Nephron progenitor cell (in vitro differentiated cells): ENCODE measurements around the gene SORL1.

Source experiments
- DNase-seq: peaks from one replicate; pipeline ENCODE4 v3.0.0; 2021
- H3K27ac Mint-ChIP-seq: 2 replicates; pipeline ENCODE4 v1.8.0; 2021; ENCODE audit warnings: mild to moderate bottlenecking, moderate library complexity, mixed read lengths
- H3K27me3 Mint-ChIP-seq: 2 replicates; pipeline ENCODE4 v1.8.0; 2021; ENCODE audit warnings: mild to moderate bottlenecking, low read depth, mixed read lengths; ENCODE audit not compliant: poor library complexity
- H3K36me3 Mint-ChIP-seq: 2 replicates; pipeline ENCODE4 v1.8.0; 2021; ENCODE audit warnings: low read depth, mixed read lengths
- H3K4me1 Mint-ChIP-seq: 2 replicates; pipeline ENCODE4 v1.8.0; 2021; ENCODE audit warnings: mixed read lengths
- H3K4me3 Mint-ChIP-seq: 2 replicates; pipeline ENCODE4 v1.8.0; 2021; ENCODE audit warnings: mild to moderate bottlenecking, moderate library complexity, mixed read lengths
- H3K9me3 Mint-ChIP-seq: 2 replicates; pipeline ENCODE4 v1.8.0; 2021; ENCODE audit warnings: mild to moderate bottlenecking, moderate library complexity, mixed read lengths
- TF ChIP-seq, protein P1 (sequence below): fragments of 200-600 bp; sonication (generic); IDR thresholded peaks from 2 replicates; pipeline ENCODE4 v1.5.0; 2021; ENCODE audit warnings: antibody characterized with exemption

Gene SORL1

DNA sequence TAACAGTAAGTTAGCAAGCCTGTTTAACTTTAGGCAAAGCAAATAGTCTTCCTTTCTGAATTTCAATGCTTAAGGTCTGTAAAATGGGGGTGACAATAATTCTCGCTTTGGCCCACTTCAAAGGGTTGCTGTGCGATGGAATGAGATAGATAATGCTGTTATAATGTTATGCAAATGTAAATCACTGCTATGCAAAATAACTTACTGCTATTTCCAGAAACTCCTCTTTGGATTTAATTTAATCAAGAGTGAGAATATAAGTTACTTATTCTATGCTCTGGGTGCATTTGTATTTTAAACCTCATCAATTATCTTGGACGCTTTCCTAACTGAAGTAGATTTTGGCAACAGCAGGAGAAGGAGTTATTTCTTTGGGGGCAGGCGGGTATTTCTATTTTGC lies 4.1 kb upstream of the SORL1 start:
- Mint-ChIP-seq H3K27me3 (peaks cover 7% of the 10 kb centered on the region), H3K9me3 (peaks cover 8% of the 10 kb centered on the region), H3K4me3 (no peak overlapping the region), H3K27ac (no peak overlapping the region), H3K36me3 (no peaks in the 10 kb centered on the region), H3K4me1 (peaks cover 61% of the 10 kb centered on the region)
- TF ChIP-seq, protein P1, sequence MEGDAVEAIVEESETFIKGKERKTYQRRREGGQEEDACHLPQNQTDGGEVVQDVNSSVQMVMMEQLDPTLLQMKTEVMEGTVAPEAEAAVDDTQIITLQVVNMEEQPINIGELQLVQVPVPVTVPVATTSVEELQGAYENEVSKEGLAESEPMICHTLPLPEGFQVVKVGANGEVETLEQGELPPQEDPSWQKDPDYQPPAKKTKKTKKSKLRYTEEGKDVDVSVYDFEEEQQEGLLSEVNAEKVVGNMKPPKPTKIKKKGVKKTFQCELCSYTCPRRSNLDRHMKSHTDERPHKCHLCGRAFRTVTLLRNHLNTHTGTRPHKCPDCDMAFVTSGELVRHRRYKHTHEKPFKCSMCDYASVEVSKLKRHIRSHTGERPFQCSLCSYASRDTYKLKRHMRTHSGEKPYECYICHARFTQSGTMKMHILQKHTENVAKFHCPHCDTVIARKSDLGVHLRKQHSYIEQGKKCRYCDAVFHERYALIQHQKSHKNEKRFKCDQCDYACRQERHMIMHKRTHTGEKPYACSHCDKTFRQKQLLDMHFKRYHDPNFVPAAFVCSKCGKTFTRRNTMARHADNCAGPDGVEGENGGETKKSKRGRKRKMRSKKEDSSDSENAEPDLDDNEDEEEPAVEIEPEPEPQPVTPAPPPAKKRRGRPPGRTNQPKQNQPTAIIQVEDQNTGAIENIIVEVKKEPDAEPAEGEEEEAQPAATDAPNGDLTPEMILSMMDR = no peak
- no peak for DNase-seq

DNA sequence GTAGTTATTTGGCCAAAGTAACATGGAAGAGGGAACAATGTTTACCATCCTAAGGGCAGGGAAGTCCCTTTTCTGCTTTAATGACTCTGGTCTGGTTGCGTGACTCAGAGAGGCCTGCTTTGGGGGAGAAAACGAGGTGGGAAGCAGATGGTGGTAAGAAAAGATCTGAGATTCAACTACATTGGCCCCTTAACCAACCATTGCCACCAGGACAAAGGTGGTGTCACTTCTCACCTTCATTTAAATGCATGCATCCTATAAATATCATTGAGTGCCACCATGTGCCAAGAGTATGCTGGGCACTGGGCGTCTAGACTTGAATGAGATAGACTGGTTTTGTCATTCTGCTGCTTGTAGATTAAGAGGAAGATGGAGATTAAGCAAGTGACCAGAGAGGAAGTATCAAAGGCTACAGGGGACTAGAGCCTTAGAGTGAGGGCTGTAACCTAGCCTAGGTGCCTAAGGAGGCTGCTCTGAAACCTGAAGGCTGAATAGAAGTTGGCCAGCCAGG lies 3.6 kb upstream of the SORL1 start:
- peaks cover 8% of the 10 kb centered on the region for H3K9me3 Mint-ChIP-seq
- peaks cover 66% of the 10 kb centered on the region for H3K4me1 Mint-ChIP-seq
- DNase-seq = no peak
- no peak overlapping the region for H3K4me3 Mint-ChIP-seq
- TF ChIP-seq, protein P1 = no peak
- no peak overlapping the region for H3K27ac Mint-ChIP-seq
- H3K27me3 Mint-ChIP-seq = peaks cover 11% of the 10 kb centered on the region
- no peaks in the 10 kb centered on the region for H3K36me3 Mint-ChIP-seq

DNA sequence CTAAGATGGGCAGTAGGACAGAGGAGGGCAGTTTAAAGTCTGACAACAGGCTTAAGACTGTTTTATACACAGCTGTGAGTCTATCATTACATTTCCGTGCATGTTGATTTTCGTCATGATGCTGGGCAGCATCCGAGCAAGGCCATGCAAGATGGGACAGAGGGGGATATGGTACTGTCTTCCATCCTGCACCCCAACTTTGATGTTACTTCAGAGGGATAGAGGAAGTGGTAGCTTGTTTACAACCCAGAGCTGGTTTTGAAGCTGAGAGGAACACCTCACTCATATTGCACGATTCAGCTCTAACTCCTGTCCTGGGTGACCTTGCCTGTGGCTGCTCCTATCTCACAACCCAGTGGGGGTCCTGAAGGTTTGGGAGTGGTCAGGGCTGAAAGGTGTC lies 3.0 kb upstream of the SORL1 start:
- no peak overlapping the region for H3K4me3 Mint-ChIP-seq
- no peak overlapping the region for H3K27ac Mint-ChIP-seq
- H3K27me3 Mint-ChIP-seq = peaks cover 16% of the 10 kb centered on the region
- peaks cover 68% of the 10 kb centered on the region for H3K4me1 Mint-ChIP-seq
- TF ChIP-seq, protein P1 = no peak
- H3K9me3 Mint-ChIP-seq = peaks cover 8% of the 10 kb centered on the region
- no peak for DNase-seq
- no peaks in the 10 kb centered on the region for H3K36me3 Mint-ChIP-seq

GRCh38 chr11:121449626-121450025 lies 2.5 kb upstream of the SORL1 start:
- no peak for DNase-seq
- Mint-ChIP-seq H3K27ac (no peak overlapping the region), H3K4me3 (no peak overlapping the region), H3K36me3 (no peaks in the 10 kb centered on the region), H3K4me1 (peaks cover 69% of the 10 kb centered on the region), H3K9me3 (peaks cover 8% of the 10 kb centered on the region), H3K27me3 (peaks cover 21% of the 10 kb centered on the region)
- TF ChIP-seq, protein P1 = no peak

- Mint-ChIP-seq H3K27ac (no peak overlapping the region), H3K4me1 (peaks cover 69% of the 10 kb centered on the region), H3K9me3 (peaks cover 8% of the 10 kb centered on the region), H3K27me3 (peaks cover 22% of the 10 kb centered on the region), H3K4me3 (peak overlapping the region; percentile 79), H3K36me3 (no peaks in the 10 kb centered on the region)
- TF ChIP-seq, protein P1 = no peak
- DNase-seq = no peak
Measured at GRCh38 chr11:121450401-121450800, 1.7 kb upstream of the SORL1 start.

- no peak for DNase-seq
Measured at GRCh38 chr11:121451178-121451985, 732 bp upstream of the SORL1 start.

More at GRCh38 chr11:121451178-121451985, 732 bp upstream of the SORL1 start:
- peaks cover 22% of the 10 kb centered on the region for H3K27me3 Mint-ChIP-seq
- H3K9me3 Mint-ChIP-seq = peaks cover 8% of the 10 kb centered on the region
- peaks cover 69% of the 10 kb centered on the region for H3K4me1 Mint-ChIP-seq
- peak overlapping the region; percentile 79 for H3K4me3 Mint-ChIP-seq
- TF ChIP-seq, protein P1 = no peak
- H3K36me3 Mint-ChIP-seq = peaks cover 4% of the 10 kb centered on the region
- no peak overlapping the region for H3K27ac Mint-ChIP-seq
